HL-60 (cell line): Measurements from ENCODE around the gene ISL2.

Source experiments
- CTCF ChIP-seq: IDR thresholded peaks from one replicate; pipeline ENCODE4 v1.5.1; 2011; ENCODE audit warnings: low read length, control low read depth, inconsistent platforms; ENCODE audit not compliant: insufficient read depth
- GABPA ChIP-seq: IDR thresholded peaks from 2 replicates; pipeline ENCODE4 v1.6.1; 2012; ENCODE audit warnings: low read depth
- SPI1 ChIP-seq: IDR thresholded peaks from 2 replicates; pipeline ENCODE4 v1.6.1; 2012; ENCODE audit warnings: low read depth, mild to moderate bottlenecking, borderline replicate concordance

- TF ChIP-seq GABPA (no peak), CTCF (no peak), SPI1 (no peak)
Observed at GRCh38 chr15:76341366-76342057, 4.9 kb downstream of the ISL2 start.
